ENCODE results near the gene CITED2. TPM values are rescaled to one million over a fixed set of nuclear protein-coding genes. Genes with fewer than 3 reads are reported as not detected.

Gene CITED2
- total RNA-seq, 1 experiment from 2014 or later = 63.4 TPM

DNA sequence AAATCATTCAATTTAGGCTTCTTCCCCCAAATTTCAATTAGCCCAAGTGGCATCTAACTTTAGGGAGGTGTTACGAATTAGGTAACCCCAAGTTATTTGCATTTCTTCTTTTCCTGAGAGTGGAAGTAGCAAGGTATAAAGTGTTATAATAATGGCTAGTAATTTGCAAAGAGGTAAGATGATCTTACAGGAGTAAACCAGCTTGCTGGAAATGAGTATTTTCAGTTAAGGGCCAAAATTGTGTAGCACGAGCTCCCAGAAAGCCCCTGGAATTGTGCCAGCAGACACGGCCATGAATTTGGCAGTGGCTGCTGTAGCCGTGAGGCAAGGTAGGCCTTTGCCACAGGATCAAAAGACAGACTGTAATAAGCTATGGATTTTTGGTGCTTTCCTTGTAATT lies 38.0 kb downstream of the CITED2 start:
- DNase-seq (ENCODE audit: low spot score) (no peak), ATAC-seq (no peak)
- Mint-ChIP-seq H3K9me3 (peaks cover 7% of the 10 kb centered on the region), H3K4me1 (peaks cover 5% of the 10 kb centered on the region), H3K27ac (no peak overlapping the region), H3K4me3 (no peak overlapping the region), H3K27me3 (ENCODE audit: low read depth) (no peaks in the 10 kb centered on the region), H3K36me3 (no peaks in the 10 kb centered on the region)
- TF ChIP-seq ZNF423 (CRISPR knock-in tag; IDR thresholded peaks at IDR 0.05) (no peak), NR2C2 (CRISPR knock-in tag; IDR thresholded peaks at IDR 0.05) (no peak), ZNF416 (CRISPR knock-in tag; IDR thresholded peaks at IDR 0.05) (no peak), ZNF671 (CRISPR knock-in tag; IDR thresholded peaks at IDR 0.05) (no peak), ZNF317 (CRISPR knock-in tag; IDR thresholded peaks at IDR 0.05; ENCODE audit: borderline replicate concordance, low read depth) (no peak)
- TF ChIP-seq, protein P1, sequence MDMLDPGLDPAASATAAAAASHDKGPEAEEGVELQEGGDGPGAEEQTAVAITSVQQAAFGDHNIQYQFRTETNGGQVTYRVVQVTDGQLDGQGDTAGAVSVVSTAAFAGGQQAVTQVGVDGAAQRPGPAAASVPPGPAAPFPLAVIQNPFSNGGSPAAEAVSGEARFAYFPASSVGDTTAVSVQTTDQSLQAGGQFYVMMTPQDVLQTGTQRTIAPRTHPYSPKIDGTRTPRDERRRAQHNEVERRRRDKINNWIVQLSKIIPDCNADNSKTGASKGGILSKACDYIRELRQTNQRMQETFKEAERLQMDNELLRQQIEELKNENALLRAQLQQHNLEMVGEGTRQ (CRISPR knock-in tag; IDR thresholded peaks at IDR 0.05) = no peak
- TF ChIP-seq, protein P2, sequence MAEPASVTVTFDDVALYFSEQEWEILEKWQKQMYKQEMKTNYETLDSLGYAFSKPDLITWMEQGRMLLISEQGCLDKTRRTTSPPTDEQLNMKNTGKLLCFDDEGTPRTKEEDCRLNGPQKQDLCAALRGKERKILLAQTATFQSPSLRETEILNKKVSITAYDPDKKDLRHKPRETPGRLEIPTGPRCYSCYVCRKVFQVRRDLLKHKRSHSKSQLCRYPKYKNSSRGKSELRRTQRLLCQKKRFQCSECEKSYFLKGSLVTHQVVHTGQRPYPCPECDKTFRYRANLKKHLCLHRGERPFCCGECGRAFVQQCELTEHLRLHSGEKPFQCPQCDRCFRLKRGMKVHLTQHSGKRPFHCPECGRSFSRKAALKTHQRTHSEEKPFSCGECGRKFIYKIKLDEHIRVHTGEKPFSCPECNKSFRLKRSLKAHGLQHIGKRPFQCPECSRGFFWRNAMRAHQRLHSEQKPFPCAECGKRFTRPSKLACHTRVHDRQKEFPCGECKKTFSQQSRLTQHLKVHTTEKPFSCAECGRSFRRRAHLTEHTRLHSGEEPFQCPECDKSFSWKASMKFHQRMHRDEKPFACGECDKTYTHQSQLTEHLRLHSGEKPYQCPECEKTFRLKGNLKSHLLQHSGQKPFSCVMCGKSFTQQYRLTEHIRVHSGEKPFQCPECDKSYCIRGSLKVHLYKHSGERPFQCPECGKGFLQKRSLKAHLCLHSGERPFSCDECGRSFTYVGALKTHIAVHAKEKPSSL (CRISPR knock-in tag; conservative IDR thresholded peaks at IDR 0.05) = no peak
- POLR2A ChIA-PET = no interaction called here
- CTCF ChIA-PET = interaction anchor here (1.0 to 1.5 kb wide), 2 partner anchors 79 to 86 kb away, joined by 6 to 8 read pairs; no protein-coding TSS in a partner anchor

DNA sequence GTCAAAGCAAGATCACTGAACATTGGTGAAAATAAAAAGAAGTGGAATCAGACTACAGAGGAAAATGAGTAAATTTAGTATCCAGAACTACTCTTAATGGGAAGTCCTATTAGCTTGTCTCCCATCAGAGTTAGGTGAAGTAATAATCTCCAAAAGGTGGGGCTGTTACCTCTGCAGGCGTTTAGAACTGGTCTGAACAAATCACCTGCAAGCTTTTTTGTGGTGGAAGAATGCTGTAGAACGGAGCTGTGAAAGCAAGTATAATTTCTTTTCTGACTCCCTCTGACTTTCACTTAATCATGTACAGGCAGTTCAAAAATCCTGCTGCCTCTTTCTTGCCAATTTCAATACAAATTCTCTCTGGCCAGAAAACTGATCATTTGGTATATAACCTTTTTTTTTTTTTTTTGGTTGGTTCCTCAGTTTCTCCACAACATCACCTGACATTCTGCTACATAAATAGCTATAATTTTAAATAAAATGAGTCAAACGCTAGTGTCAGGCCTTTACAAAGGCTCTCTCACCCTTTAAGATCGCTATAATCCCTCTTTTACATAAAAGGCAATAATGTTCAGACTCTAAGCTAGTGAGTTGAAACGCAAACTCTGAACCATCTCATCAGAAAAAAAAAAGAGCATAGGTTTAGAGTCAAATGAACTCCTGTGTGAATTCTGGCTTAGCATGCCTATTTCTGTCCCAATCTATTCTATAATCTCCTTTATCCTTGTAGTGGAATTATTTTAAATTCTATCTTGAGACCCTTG lies 38.8 kb downstream of the CITED2 start:
- H3K27me3 Mint-ChIP-seq (ENCODE audit: low read depth) = no peaks in the 10 kb centered on the region
- no peak overlapping the region for H3K4me3 Mint-ChIP-seq
- TF ChIP-seq CBFB (CRISPR knock-in tag; IDR thresholded peaks at IDR 0.05; ENCODE audit: low read depth) = no peak
- TF ChIP-seq ZNF396 (CRISPR knock-in tag; IDR thresholded peaks at IDR 0.05; ENCODE audit: borderline replicate concordance) = no peak
- TF ChIP-seq, protein P3, sequence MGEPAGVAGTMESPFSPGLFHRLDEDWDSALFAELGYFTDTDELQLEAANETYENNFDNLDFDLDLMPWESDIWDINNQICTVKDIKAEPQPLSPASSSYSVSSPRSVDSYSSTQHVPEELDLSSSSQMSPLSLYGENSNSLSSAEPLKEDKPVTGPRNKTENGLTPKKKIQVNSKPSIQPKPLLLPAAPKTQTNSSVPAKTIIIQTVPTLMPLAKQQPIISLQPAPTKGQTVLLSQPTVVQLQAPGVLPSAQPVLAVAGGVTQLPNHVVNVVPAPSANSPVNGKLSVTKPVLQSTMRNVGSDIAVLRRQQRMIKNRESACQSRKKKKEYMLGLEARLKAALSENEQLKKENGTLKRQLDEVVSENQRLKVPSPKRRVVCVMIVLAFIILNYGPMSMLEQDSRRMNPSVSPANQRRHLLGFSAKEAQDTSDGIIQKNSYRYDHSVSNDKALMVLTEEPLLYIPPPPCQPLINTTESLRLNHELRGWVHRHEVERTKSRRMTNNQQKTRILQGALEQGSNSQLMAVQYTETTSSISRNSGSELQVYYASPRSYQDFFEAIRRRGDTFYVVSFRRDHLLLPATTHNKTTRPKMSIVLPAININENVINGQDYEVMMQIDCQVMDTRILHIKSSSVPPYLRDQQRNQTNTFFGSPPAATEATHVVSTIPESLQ (CRISPR knock-in tag; IDR thresholded peaks at IDR 0.05) = no peak
- TF ChIP-seq SP1 (CRISPR knock-in tag; conservative IDR thresholded peaks at IDR 0.05) = no peak
- TF ChIP-seq, protein P1 (CRISPR knock-in tag; IDR thresholded peaks at IDR 0.05) = no peak
- TF ChIP-seq RELA (CRISPR knock-in tag; IDR thresholded peaks at IDR 0.05; ENCODE audit: borderline replicate concordance) = no peak
- no peak for TF ChIP-seq TEAD1 (CRISPR knock-in tag; IDR thresholded peaks at IDR 0.05)
- TF ChIP-seq NR3C1 (CRISPR knock-in tag; conservative IDR thresholded peaks at IDR 0.05; ENCODE audit: low read depth) = no peak
- TF ChIP-seq FOXJ3 (CRISPR knock-in tag; IDR thresholded peaks at IDR 0.05; ENCODE audit: borderline replicate concordance) = no peak
- TF ChIP-seq, protein P4, sequence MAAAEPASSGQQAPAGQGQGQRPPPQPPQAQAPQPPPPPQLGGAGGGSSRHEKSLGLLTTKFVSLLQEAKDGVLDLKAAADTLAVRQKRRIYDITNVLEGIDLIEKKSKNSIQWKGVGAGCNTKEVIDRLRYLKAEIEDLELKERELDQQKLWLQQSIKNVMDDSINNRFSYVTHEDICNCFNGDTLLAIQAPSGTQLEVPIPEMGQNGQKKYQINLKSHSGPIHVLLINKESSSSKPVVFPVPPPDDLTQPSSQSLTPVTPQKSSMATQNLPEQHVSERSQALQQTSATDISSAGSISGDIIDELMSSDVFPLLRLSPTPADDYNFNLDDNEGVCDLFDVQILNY (CRISPR knock-in tag; IDR thresholded peaks at IDR 0.05) = no peak
- TF ChIP-seq, protein P2 (CRISPR knock-in tag; conservative IDR thresholded peaks at IDR 0.05) = no peak
- no peak for TF ChIP-seq NR2C2 (CRISPR knock-in tag; IDR thresholded peaks at IDR 0.05)
- no peak for TF ChIP-seq JAZF1 (CRISPR knock-in tag; IDR thresholded peaks at IDR 0.05)
- no peak for TF ChIP-seq ESRRA (CRISPR knock-in tag; IDR thresholded peaks at IDR 0.05; ENCODE audit: borderline replicate concordance)
- TF ChIP-seq, protein P5, sequence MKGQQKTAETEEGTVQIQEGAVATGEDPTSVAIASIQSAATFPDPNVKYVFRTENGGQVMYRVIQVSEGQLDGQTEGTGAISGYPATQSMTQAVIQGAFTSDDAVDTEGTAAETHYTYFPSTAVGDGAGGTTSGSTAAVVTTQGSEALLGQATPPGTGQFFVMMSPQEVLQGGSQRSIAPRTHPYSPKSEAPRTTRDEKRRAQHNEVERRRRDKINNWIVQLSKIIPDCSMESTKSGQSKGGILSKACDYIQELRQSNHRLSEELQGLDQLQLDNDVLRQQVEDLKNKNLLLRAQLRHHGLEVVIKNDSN (CRISPR knock-in tag; IDR thresholded peaks at IDR 0.05) = no peak
- peaks cover 5% of the 10 kb centered on the region for H3K4me1 Mint-ChIP-seq
- CTCF ChIA-PET = interaction anchor here (1.0 to 1.5 kb wide), 2 partner anchors 78 to 85 kb away, joined by 6 to 8 read pairs; no protein-coding TSS in a partner anchor
- POLR2A ChIA-PET = no interaction called here
- no peak for DNase-seq (ENCODE audit: low spot score)
- peaks cover 4% of the 10 kb centered on the region; the same call in 1 of the 2 replicates for H3K9me3 Mint-ChIP-seq
- no peak overlapping the region for H3K27ac Mint-ChIP-seq
- H3K36me3 Mint-ChIP-seq = no peaks in the 10 kb centered on the region
- no peak for ATAC-seq

Measured in WTC11 (cell line).